ENCODE results near the gene SLC6A18. TPM values are rescaled to one million over a fixed set of nuclear protein-coding genes. Genes with fewer than 3 reads are reported as not detected.

Gene SLC6A18
- total and polyA plus RNA-seq, 3 experiments from 2014 or later: not detected

GRCh38 chr5:1190837-1191239, 34.3 kb upstream of the SLC6A18 start:
- no peaks in the 10 kb centered on the region for H3K27me3 ChIP-seq (ENCODE audit: insufficient read depth, low read length, poor library complexity, severe bottlenecking)
- no peaks in the 10 kb centered on the region for H3K4me1 ChIP-seq (ENCODE audit: insufficient read depth, low read length)
- POLR2A ChIA-PET: no interaction called here
- CTCF ChIA-PET: no interaction called here
- H3K4me3 ChIP-seq (ENCODE audit: low read length): no peak overlapping the region
- Mint-ChIP-seq H3K9me3 (peaks cover 0 to 2% (median 0%) of the 10 kb centered on the region in 5 donors), H3K4me1 (no peaks in the 10 kb centered on the region), H3K27ac (peak overlapping the region in 1 of 8 donors; percentile 52), H3K27me3 (peaks cover 28 to 38% of the 10 kb centered on the region in 2 donors), H3K36me3 (no peaks in the 10 kb centered on the region), H3K4me3 (no peak overlapping the region)
- no peaks in the 10 kb centered on the region for H3K9me3 ChIP-seq (ENCODE audit: low read length)
- no peak overlapping the region for H3K27ac ChIP-seq (ENCODE audit: low read depth, low read length)
- DNase-seq: no peak
- no peaks in the 10 kb centered on the region for H3K36me3 ChIP-seq (ENCODE audit: insufficient read depth, low read length)

- Mint-ChIP-seq H3K4me1 (no peaks in the 10 kb centered on the region), H3K27me3 (peaks cover 29 to 33% of the 10 kb centered on the region in 2 donors), H3K4me3 (no peak overlapping the region), H3K27ac (no peak overlapping the region), H3K9me3 (peaks cover 0 to 5% (median 0%) of the 10 kb centered on the region in 5 donors), H3K36me3 (no peaks in the 10 kb centered on the region)
- CTCF ChIA-PET: no interaction called here
- Histone ChIP-seq H3K36me3 (ENCODE audit: insufficient read depth, low read length) (no peaks in the 10 kb centered on the region), H3K4me1 (ENCODE audit: insufficient read depth, low read length) (no peaks in the 10 kb centered on the region), H3K27me3 (ENCODE audit: insufficient read depth, low read length, poor library complexity, severe bottlenecking) (no peaks in the 10 kb centered on the region), H3K9me3 (ENCODE audit: low read length) (no peaks in the 10 kb centered on the region), H3K27ac (ENCODE audit: low read depth, low read length) (no peak overlapping the region), H3K4me3 (ENCODE audit: low read length) (no peak overlapping the region)
- no peak for DNase-seq
- POLR2A ChIA-PET: no interaction called here
These were observed 32.1 kb upstream of the SLC6A18 start for GRCh38 chr5:1192971-1193590.

- Mint-ChIP-seq H3K9me3 (peaks cover 0 to 5% (median 0%) of the 10 kb centered on the region in 5 donors), H3K4me3 (no peak overlapping the region), H3K27me3 (peaks cover 27 to 28% of the 10 kb centered on the region in 2 donors), H3K4me1 (no peaks in the 10 kb centered on the region), H3K27ac (no peak overlapping the region), H3K36me3 (no peaks in the 10 kb centered on the region)
- H3K27me3 ChIP-seq (ENCODE audit: insufficient read depth, low read length, poor library complexity, severe bottlenecking): no peaks in the 10 kb centered on the region
- H3K4me3 ChIP-seq (ENCODE audit: low read length): no peak overlapping the region
- no peaks in the 10 kb centered on the region for H3K9me3 ChIP-seq (ENCODE audit: low read length)
- ChIA-PET CTCF (no interaction called here), POLR2A (no interaction called here)
- DNase-seq: peak in 1 of 5 donors; percentile 42
- no peaks in the 10 kb centered on the region for H3K4me1 ChIP-seq (ENCODE audit: insufficient read depth, low read length)
- no peak overlapping the region for H3K27ac ChIP-seq (ENCODE audit: low read depth, low read length)
- H3K36me3 ChIP-seq (ENCODE audit: insufficient read depth, low read length): no peaks in the 10 kb centered on the region
These were observed 31.6 kb upstream of the SLC6A18 start for GRCh38 chr5:1193591-1193985.

GRCh38 chr5:1194378-1194777, 30.8 kb upstream of the SLC6A18 start:
- Histone ChIP-seq H3K9me3 (ENCODE audit: low read length) (no peaks in the 10 kb centered on the region), H3K27ac (ENCODE audit: low read depth, low read length) (no peak overlapping the region), H3K4me1 (ENCODE audit: insufficient read depth, low read length) (peaks cover 5% of the 10 kb centered on the region), H3K36me3 (ENCODE audit: insufficient read depth, low read length) (no peaks in the 10 kb centered on the region), H3K27me3 (ENCODE audit: insufficient read depth, low read length, poor library complexity, severe bottlenecking) (no peaks in the 10 kb centered on the region), H3K4me3 (ENCODE audit: low read length) (no peak overlapping the region)
- CTCF ChIA-PET: interaction anchor here (0.7 to 0.9 kb wide), 2 partner anchors 27 to 450 kb away, joined by 3 read pairs; no protein-coding TSS in a partner anchor
- H3K9me3 Mint-ChIP-seq: peaks cover 0 to 5% (median 0%) of the 10 kb centered on the region in 5 donors
- no peaks in the 10 kb centered on the region for H3K4me1 Mint-ChIP-seq
- H3K36me3 Mint-ChIP-seq: no peaks in the 10 kb centered on the region
- peaks cover 20% of the 10 kb centered on the region in 2 donors for H3K27me3 Mint-ChIP-seq
- no peak for DNase-seq
- H3K4me3 Mint-ChIP-seq: no peak overlapping the region
- POLR2A ChIA-PET: no interaction called here
- no peak overlapping the region for H3K27ac Mint-ChIP-seq

- Mint-ChIP-seq H3K4me3 (no peak overlapping the region), H3K9me3 (peaks cover 0 to 5% (median 0%) of the 10 kb centered on the region in 5 donors), H3K27ac (no peak overlapping the region), H3K27me3 (peaks cover 15% of the 10 kb centered on the region in 2 donors), H3K36me3 (no peaks in the 10 kb centered on the region), H3K4me1 (no peaks in the 10 kb centered on the region)
- ChIA-PET CTCF (no interaction called here), POLR2A (no interaction called here)
- no peaks in the 10 kb centered on the region for H3K27me3 ChIP-seq (ENCODE audit: insufficient read depth, low read length, poor library complexity, severe bottlenecking)
- H3K36me3 ChIP-seq (ENCODE audit: insufficient read depth, low read length): no peaks in the 10 kb centered on the region
- H3K27ac ChIP-seq (ENCODE audit: low read depth, low read length): no peak overlapping the region
- H3K4me1 ChIP-seq (ENCODE audit: insufficient read depth, low read length): peaks cover 5% of the 10 kb centered on the region
- no peaks in the 10 kb centered on the region for H3K9me3 ChIP-seq (ENCODE audit: low read length)
- peak in 1 of 5 donors; percentile 12 for DNase-seq
- H3K4me3 ChIP-seq (ENCODE audit: low read length): no peak overlapping the region
These were observed 29.7 kb upstream of the SLC6A18 start for GRCh38 chr5:1195439-1195838.

- DNase-seq: peak in 1 of 5 donors; percentile 26
- ChIA-PET POLR2A (no interaction called here), CTCF (no interaction called here)
- Mint-ChIP-seq H3K4me3 (no peak overlapping the region), H3K9me3 (peaks cover 0 to 5% (median 0%) of the 10 kb centered on the region in 5 donors), H3K27ac (no peak overlapping the region), H3K36me3 (no peaks in the 10 kb centered on the region), H3K4me1 (no peaks in the 10 kb centered on the region), H3K27me3 (peaks cover 10 to 13% of the 10 kb centered on the region in 2 donors)
- Histone ChIP-seq H3K27ac (ENCODE audit: low read depth, low read length) (no peak overlapping the region), H3K4me1 (ENCODE audit: insufficient read depth, low read length) (peaks cover 5% of the 10 kb centered on the region), H3K4me3 (ENCODE audit: low read length) (no peak overlapping the region), H3K27me3 (ENCODE audit: insufficient read depth, low read length, poor library complexity, severe bottlenecking) (no peaks in the 10 kb centered on the region), H3K9me3 (ENCODE audit: low read length) (no peaks in the 10 kb centered on the region), H3K36me3 (ENCODE audit: insufficient read depth, low read length) (no peaks in the 10 kb centered on the region)
These were observed 29.3 kb upstream of the SLC6A18 start for GRCh38 chr5:1195916-1196315.

GRCh38 chr5:1196562-1196961, 28.6 kb upstream of the SLC6A18 start:
- Mint-ChIP-seq H3K27me3 (peaks cover 8 to 13% of the 10 kb centered on the region in 2 donors), H3K4me3 (no peak overlapping the region), H3K27ac (no peak overlapping the region), H3K9me3 (peaks cover 0 to 5% (median 0%) of the 10 kb centered on the region in 5 donors), H3K4me1 (no peaks in the 10 kb centered on the region), H3K36me3 (no peaks in the 10 kb centered on the region)
- Histone ChIP-seq H3K36me3 (ENCODE audit: insufficient read depth, low read length) (no peaks in the 10 kb centered on the region), H3K4me3 (ENCODE audit: low read length) (no peak overlapping the region), H3K27ac (ENCODE audit: low read depth, low read length) (no peak overlapping the region), H3K9me3 (ENCODE audit: low read length) (no peaks in the 10 kb centered on the region), H3K27me3 (ENCODE audit: insufficient read depth, low read length, poor library complexity, severe bottlenecking) (no peaks in the 10 kb centered on the region), H3K4me1 (ENCODE audit: insufficient read depth, low read length) (peaks cover 5% of the 10 kb centered on the region)
- CTCF ChIA-PET: no interaction called here
- DNase-seq: no peak
- POLR2A ChIA-PET: no interaction called here

- Mint-ChIP-seq H3K9me3 (peaks cover 0 to 3% (median 0%) of the 10 kb centered on the region in 5 donors), H3K4me3 (no peak overlapping the region), H3K27ac (no peak overlapping the region), H3K4me1 (no peaks in the 10 kb centered on the region), H3K36me3 (no peaks in the 10 kb centered on the region), H3K27me3 (peaks cover 7 to 12% of the 10 kb centered on the region in 2 donors)
- no peak overlapping the region for H3K27ac ChIP-seq (ENCODE audit: low read depth, low read length)
- peak in 1 of 5 donors; percentile 8 for DNase-seq
- H3K4me3 ChIP-seq (ENCODE audit: low read length): no peak overlapping the region
- CTCF ChIA-PET: no interaction called here
- H3K4me1 ChIP-seq (ENCODE audit: insufficient read depth, low read length): peaks cover 5% of the 10 kb centered on the region
- H3K36me3 ChIP-seq (ENCODE audit: insufficient read depth, low read length): no peaks in the 10 kb centered on the region
- POLR2A ChIA-PET: no interaction called here
- no peaks in the 10 kb centered on the region for H3K9me3 ChIP-seq (ENCODE audit: low read length)
- no peaks in the 10 kb centered on the region for H3K27me3 ChIP-seq (ENCODE audit: insufficient read depth, low read length, poor library complexity, severe bottlenecking)
These were observed 27.1 kb upstream of the SLC6A18 start for GRCh38 chr5:1197876-1198666.

Measured in CD8-positive, alpha-beta memory T cell (primary cell).